ENCODE measurements around the gene CELF4. TPM values are rescaled to one million over a fixed set of nuclear protein-coding genes. Genes with fewer than 3 reads are reported as not detected.

The CELF4 gene
- total and polyA plus RNA-seq, 2 experiments from 2014 or later, result 1.6 to 2.1 TPM

GRCh38 chr18:37407571-37407970, 158.0 kb downstream of the CELF4 start:
- H3K36me3 ChIP-seq, result no peaks in the 10 kb centered on the region
- H3K27ac ChIP-seq, result no peak overlapping the region
- H3K9me3 ChIP-seq (ENCODE audit: low read depth), result no peaks in the 10 kb centered on the region
- no peak for DNase-seq (ENCODE audit: low read depth in 1 of 2, low spot score in 1 of 2)
- H3K27me3 ChIP-seq, result no peaks in the 10 kb centered on the region
- no peak overlapping the region for H3K4me3 ChIP-seq
- H3K4me1 ChIP-seq (ENCODE audit: low read depth), result peaks cover 12% of the 10 kb centered on the region
- TF ChIP-seq, protein P1, sequence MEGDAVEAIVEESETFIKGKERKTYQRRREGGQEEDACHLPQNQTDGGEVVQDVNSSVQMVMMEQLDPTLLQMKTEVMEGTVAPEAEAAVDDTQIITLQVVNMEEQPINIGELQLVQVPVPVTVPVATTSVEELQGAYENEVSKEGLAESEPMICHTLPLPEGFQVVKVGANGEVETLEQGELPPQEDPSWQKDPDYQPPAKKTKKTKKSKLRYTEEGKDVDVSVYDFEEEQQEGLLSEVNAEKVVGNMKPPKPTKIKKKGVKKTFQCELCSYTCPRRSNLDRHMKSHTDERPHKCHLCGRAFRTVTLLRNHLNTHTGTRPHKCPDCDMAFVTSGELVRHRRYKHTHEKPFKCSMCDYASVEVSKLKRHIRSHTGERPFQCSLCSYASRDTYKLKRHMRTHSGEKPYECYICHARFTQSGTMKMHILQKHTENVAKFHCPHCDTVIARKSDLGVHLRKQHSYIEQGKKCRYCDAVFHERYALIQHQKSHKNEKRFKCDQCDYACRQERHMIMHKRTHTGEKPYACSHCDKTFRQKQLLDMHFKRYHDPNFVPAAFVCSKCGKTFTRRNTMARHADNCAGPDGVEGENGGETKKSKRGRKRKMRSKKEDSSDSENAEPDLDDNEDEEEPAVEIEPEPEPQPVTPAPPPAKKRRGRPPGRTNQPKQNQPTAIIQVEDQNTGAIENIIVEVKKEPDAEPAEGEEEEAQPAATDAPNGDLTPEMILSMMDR (IDR thresholded peaks at IDR 0.05; ENCODE audit: low read depth, low read length), result no peak

- DNase-seq (ENCODE audit: low read depth in 1 of 2, low spot score in 1 of 2), result no peak
- no peaks in the 10 kb centered on the region for H3K27me3 ChIP-seq
- H3K4me1 ChIP-seq (ENCODE audit: low read depth), result peaks cover 16% of the 10 kb centered on the region
- TF ChIP-seq, protein P1 (IDR thresholded peaks at IDR 0.05; ENCODE audit: low read depth, low read length), result no peak
- no peak overlapping the region for H3K27ac ChIP-seq
- no peaks in the 10 kb centered on the region for H3K9me3 ChIP-seq (ENCODE audit: low read depth)
- H3K36me3 ChIP-seq, result no peaks in the 10 kb centered on the region
- H3K4me3 ChIP-seq, result no peak overlapping the region
Measured at GRCh38 chr18:37405772-37406171, 159.8 kb downstream of the CELF4 start.

DNA sequence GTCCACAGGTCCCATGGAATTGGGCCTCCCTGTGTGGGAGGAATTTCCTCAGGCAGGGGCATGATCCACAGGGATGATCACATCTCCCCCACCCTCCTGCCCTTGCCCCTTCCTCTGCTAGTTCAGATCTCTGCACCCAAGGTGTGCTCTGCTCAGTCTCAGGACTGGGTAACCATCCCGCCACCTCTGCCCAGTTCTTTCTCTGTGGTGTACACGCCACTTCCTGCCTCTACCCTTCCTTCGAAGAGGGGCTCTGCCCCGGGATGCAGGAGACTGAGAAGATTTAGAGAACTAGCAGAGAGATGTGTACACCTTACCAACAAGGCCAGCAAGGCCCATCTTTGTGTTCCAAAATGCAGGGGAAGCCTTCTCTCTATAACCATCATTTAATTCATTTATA, 160.4 kb downstream of the CELF4 start:
- Histone ChIP-seq H3K4me3 (no peak overlapping the region), H3K36me3 (no peaks in the 10 kb centered on the region), H3K4me1 (ENCODE audit: low read depth) (peaks cover 16% of the 10 kb centered on the region), H3K27ac (no peak overlapping the region), H3K9me3 (ENCODE audit: low read depth) (no peaks in the 10 kb centered on the region), H3K27me3 (no peaks in the 10 kb centered on the region)
- TF ChIP-seq, protein P1 (IDR thresholded peaks at IDR 0.05; ENCODE audit: low read depth, low read length), result no peak
- no peak for DNase-seq (ENCODE audit: low read depth in 1 of 2, low spot score in 1 of 2)

- Histone ChIP-seq H3K27me3 (no peaks in the 10 kb centered on the region), H3K9me3 (ENCODE audit: low read depth) (no peaks in the 10 kb centered on the region), H3K4me3 (no peak overlapping the region), H3K36me3 (no peaks in the 10 kb centered on the region), H3K4me1 (ENCODE audit: low read depth) (peaks cover 16% of the 10 kb centered on the region), H3K27ac (no peak overlapping the region)
- TF ChIP-seq, protein P1 (IDR thresholded peaks at IDR 0.05; ENCODE audit: low read depth, low read length), result no peak
- DNase-seq (ENCODE audit: low read depth in 1 of 2, low spot score in 1 of 2), result no peak
Measured at GRCh38 chr18:37403788-37404187, 161.8 kb downstream of the CELF4 start.

GRCh38 chr18:37403100-37403781, 162.4 kb downstream of the CELF4 start:
- Histone ChIP-seq H3K36me3 (no peaks in the 10 kb centered on the region), H3K9me3 (ENCODE audit: low read depth) (no peaks in the 10 kb centered on the region), H3K4me3 (no peak overlapping the region), H3K27me3 (no peaks in the 10 kb centered on the region), H3K27ac (peak overlapping the region; percentile 56), H3K4me1 (ENCODE audit: low read depth) (peaks cover 16% of the 10 kb centered on the region)
- TF ChIP-seq, protein P1 (IDR thresholded peaks at IDR 0.05; ENCODE audit: low read depth, low read length), result no peak
- peak; percentile 77 to 91 for DNase-seq (ENCODE audit: low read depth in 1 of 2, low spot score in 1 of 2)
